SK-N-MC (cell line): ENCODE data around the gene DIAPH3.
A peak's percentile ranks its signal among the peaks of the same experiment; 100 is the strongest.
"Not testable (repeated sequence)": the region's sequence is repeated elsewhere in the genome, so short reads cannot be mapped to it uniquely, and the experiment has no call there.

Experiments used
- DNase-seq: peaks from one replicate; pipeline ENCODE4 v3.0.0-alpha.2; 2011; ENCODE audit warnings: low read depth, low spot score
- H3K27ac ChIP-seq: fragments of 200-600 bp; sonication (generic); 2 replicates; pipeline ENCODE4 v1.5.1; 2016; ENCODE audit warnings: mixed run types
- H3K36me3 ChIP-seq: fragments of 200-600 bp; sonication (generic); 2 replicates; pipeline ENCODE4 v1.6.1; 2017; ENCODE audit warnings: antibody characterized with exemption, low read length, mixed read lengths; ENCODE audit not compliant: insufficient read depth
- H3K4me3 ChIP-seq: fragments of 200-600 bp; sonication (generic); 2 replicates; pipeline ENCODE4 v1.5.1; 2016
- H3K9ac ChIP-seq: fragments of 200-600 bp; sonication (generic); 2 replicates; pipeline ENCODE4 v1.8.0; 2017; ENCODE audit warnings: mixed run types, mixed read lengths; ENCODE audit not compliant: insufficient read length
- H3K9me3 ChIP-seq: fragments of 200-600 bp; sonication (generic); 2 replicates; pipeline ENCODE4 v1.6.1; 2017; ENCODE audit warnings: low read depth, mild to moderate bottlenecking, antibody characterized with exemption, low read length, moderate library complexity, mixed read lengths
- EZH2 ChIP-seq: fragments of 200-600 bp; sonication (generic); IDR thresholded peaks from one replicate; pipeline ENCODE4 v1.6.1; 2017; ENCODE audit warnings: antibody characterized with exemption
- FOXP2 ChIP-seq: optimal IDR thresholded peaks from 2 replicates; pipeline ENCODE3; 2011; ENCODE audit warnings: mild to moderate bottlenecking, moderate library complexity; ENCODE audit not compliant: insufficient read depth; ENCODE audit errors: extremely low read length, control extremely low read depth
- POLR2AphosphoS5 ChIP-seq: IDR thresholded peaks from 2 replicates; pipeline ENCODE4 v1.6.1; 2012; ENCODE audit warnings: mild to moderate bottlenecking, low read depth, low read length, borderline replicate concordance

The DIAPH3 gene

GRCh38 chr13:60061737-60062136, 102.0 kb downstream of the DIAPH3 start:
- DNase-seq = no peak
- peaks cover 18% of the 10 kb centered on the region for H3K36me3 ChIP-seq
- H3K27ac ChIP-seq = no peak overlapping the region
- TF ChIP-seq FOXP2 (no peak), POLR2AphosphoS5 (no peak), EZH2 (no peak)
- peaks cover 9% of the 10 kb centered on the region; the same call in 1 of the 2 replicates for H3K9me3 ChIP-seq
- no peak overlapping the region for H3K4me3 ChIP-seq
- no peak overlapping the region for H3K9ac ChIP-seq

GRCh38 chr13:60051754-60052285, 111.9 kb downstream of the DIAPH3 start:
- no peak overlapping the region for H3K9ac ChIP-seq
- no peaks in the 10 kb centered on the region; the same call in 1 of the 2 replicates for H3K9me3 ChIP-seq
- H3K27ac ChIP-seq = no peak overlapping the region
- no peaks in the 10 kb centered on the region for H3K36me3 ChIP-seq
- H3K4me3 ChIP-seq = no peak overlapping the region
- no peak for DNase-seq
- TF ChIP-seq POLR2AphosphoS5 = no peak
- TF ChIP-seq FOXP2 = no peak
- no peak for TF ChIP-seq EZH2

- H3K36me3 ChIP-seq, DNase-seq, H3K4me3 ChIP-seq, H3K9ac ChIP-seq, H3K9me3 ChIP-seq: not testable (repeated sequence)
- peak overlapping the region; percentile 37; the same call in 1 of the 2 replicates for H3K27ac ChIP-seq
These were observed 115.4 kb downstream of the DIAPH3 start for GRCh38 chr13:60048353-60048752.

- H3K9me3 ChIP-seq = no peaks in the 10 kb centered on the region
- TF ChIP-seq FOXP2 (no peak), POLR2AphosphoS5 (peak; percentile 20; the same call in 1 of the 2 replicates), EZH2 (no peak)
- no peak overlapping the region for H3K9ac ChIP-seq
- peak; percentile 35 for DNase-seq
- peaks cover 3% of the 10 kb centered on the region; the same call in 1 of the 2 replicates for H3K36me3 ChIP-seq
- no peak overlapping the region for H3K4me3 ChIP-seq
- peak overlapping the region; percentile 37 for H3K27ac ChIP-seq
These were observed 115.8 kb downstream of the DIAPH3 start for GRCh38 chr13:60047918-60048317.

- Histone ChIP-seq H3K27ac (no peak overlapping the region; the same call in 1 of the 2 replicates), H3K36me3 (peaks cover 3% of the 10 kb centered on the region; the same call in 1 of the 2 replicates), H3K9me3 (no peaks in the 10 kb centered on the region), H3K9ac (no peak overlapping the region), H3K4me3 (no peak overlapping the region)
- DNase-seq = no peak
- TF ChIP-seq EZH2 = no peak
- TF ChIP-seq POLR2AphosphoS5 = no peak
- no peak for TF ChIP-seq FOXP2
These were observed 119.4 kb downstream of the DIAPH3 start for GRCh38 chr13:60044321-60044720.

GRCh38 chr13:60043262-60043661, 120.5 kb downstream of the DIAPH3 start:
- H3K9ac ChIP-seq = no peak overlapping the region
- H3K9me3 ChIP-seq = no peaks in the 10 kb centered on the region
- peaks cover 3% of the 10 kb centered on the region; the same call in 1 of the 2 replicates for H3K36me3 ChIP-seq
- peak overlapping the region; percentile 26; the same call in 1 of the 2 replicates for H3K4me3 ChIP-seq
- no peak for TF ChIP-seq POLR2AphosphoS5
- H3K27ac ChIP-seq = peak overlapping the region; percentile 56
- no peak for DNase-seq

GRCh38 chr13:60040668-60041067, 123.1 kb downstream of the DIAPH3 start:
- H3K9me3 ChIP-seq, H3K4me3 ChIP-seq, H3K36me3 ChIP-seq, DNase-seq, H3K27ac ChIP-seq, H3K9ac ChIP-seq: not testable (repeated sequence)

- TF ChIP-seq POLR2AphosphoS5 (no peak), EZH2 (no peak), FOXP2 (no peak)
- Histone ChIP-seq H3K9me3 (no peaks in the 10 kb centered on the region), H3K36me3 (peaks cover 6% of the 10 kb centered on the region; the same call in 1 of the 2 replicates), H3K9ac (no peak overlapping the region), H3K27ac (no peak overlapping the region), H3K4me3 (no peak overlapping the region)
- DNase-seq = no peak
These were observed 127.9 kb downstream of the DIAPH3 start for GRCh38 chr13:60035874-60036273.

GRCh38 chr13:60032851-60033250, 130.9 kb downstream of the DIAPH3 start:
- DNase-seq = no peak
- TF ChIP-seq EZH2 (no peak), POLR2AphosphoS5 (no peak), FOXP2 (no peak)
- no peak overlapping the region for H3K9ac ChIP-seq
- no peak overlapping the region for H3K4me3 ChIP-seq
- no peak overlapping the region for H3K27ac ChIP-seq
- no peaks in the 10 kb centered on the region for H3K9me3 ChIP-seq
- H3K36me3 ChIP-seq = peaks cover 6% of the 10 kb centered on the region; the same call in 1 of the 2 replicates
